Astrocyte (in vitro differentiated cells and primary cell): ENCODE results near the gene SLC25A15. TPM values are rescaled to one million over a fixed set of nuclear protein-coding genes. Genes with fewer than 3 reads are reported as not detected.
"Not testable (repeated sequence)": the region's sequence is repeated elsewhere in the genome, so short reads cannot be mapped to it uniquely, and the experiment has no call there.

Experiments
- DNase-seq: peaks from one replicate; pipeline ENCODE4 v3.0.0-alpha.2; 2010; ENCODE audit warnings: low read depth
- FAIRE-seq: peaks from 2 replicates; lab custom pipeline; 2011; peaks lifted over from hg19 to GRCh38; lab: Jason Lieb, UNC
- H2AFZ ChIP-seq: 2 replicates; pipeline ENCODE4 v1.6.0; 2012; ENCODE audit warnings: low read depth, low read length, inconsistent platforms
- H3K27ac ChIP-seq: 2 replicates; pipeline ENCODE4 v1.5.1; 2011; ENCODE audit warnings: low read depth, low read length, inconsistent platforms
- H3K27me3 ChIP-seq: 2 replicates; pipeline ENCODE4 v1.6.0; 2011; ENCODE audit warnings: low read length, inconsistent platforms; ENCODE audit not compliant: insufficient read depth
- H3K36me3 ChIP-seq: 2 replicates; pipeline ENCODE4 v1.5.1; 2011; ENCODE audit warnings: low read length, inconsistent platforms; ENCODE audit not compliant: insufficient read depth
- H3K4me1 ChIP-seq: 2 replicates; pipeline ENCODE4 v1.5.1; 2011; ENCODE audit warnings: low read length, inconsistent platforms; ENCODE audit not compliant: insufficient read depth
- H3K4me2 ChIP-seq: 2 replicates; pipeline ENCODE4 v1.6.0; 2012; ENCODE audit warnings: low read length, inconsistent platforms
- H3K4me3 ChIP-seq: 2 replicates; pipeline ENCODE4 v1.5.1; 2011; ENCODE audit warnings: low read depth, mild to moderate bottlenecking, low read length, inconsistent platforms; ENCODE audit not compliant: insufficient read depth
- H3K79me2 ChIP-seq: 2 replicates; pipeline ENCODE4 v1.6.0; 2012; ENCODE audit warnings: mild to moderate bottlenecking, low read length, inconsistent platforms; ENCODE audit not compliant: insufficient read depth
- H3K9ac ChIP-seq: 2 replicates; pipeline ENCODE4 v1.6.0; 2012; ENCODE audit warnings: mild to moderate bottlenecking, low read length, inconsistent platforms
- H3K9me3 ChIP-seq: 2 replicates; pipeline ENCODE4 v1.5.1; 2012; ENCODE audit warnings: low read depth, mild to moderate bottlenecking, low read length, inconsistent platforms; ENCODE audit not compliant: insufficient read depth
- H4K20me1 ChIP-seq: 2 replicates; pipeline ENCODE4 v1.6.0; 2012; ENCODE audit warnings: low read length, inconsistent platforms; ENCODE audit not compliant: insufficient read depth
- H3K27ac Mint-ChIP-seq: one replicate; pipeline ENCODE4 v1.8.0; 2021; ENCODE audit warnings: mild to moderate bottlenecking, mixed read lengths; ENCODE audit not compliant: unreplicated experiment
- H3K27me3 Mint-ChIP-seq: one replicate; pipeline ENCODE4 v1.8.0; 2021; ENCODE audit warnings: low read depth, mixed read lengths; ENCODE audit not compliant: unreplicated experiment
- H3K36me3 Mint-ChIP-seq: one replicate; pipeline ENCODE4 v1.8.0; 2021; ENCODE audit warnings: low read depth, mixed read lengths; ENCODE audit not compliant: unreplicated experiment
- H3K4me1 Mint-ChIP-seq: one replicate; pipeline ENCODE4 v1.8.0; 2021; ENCODE audit warnings: low read depth, mixed read lengths; ENCODE audit not compliant: unreplicated experiment
- H3K4me3 Mint-ChIP-seq: one replicate; pipeline ENCODE4 v1.8.0; 2021; ENCODE audit warnings: mild to moderate bottlenecking, moderate library complexity, mixed read lengths; ENCODE audit not compliant: unreplicated experiment
- H3K9me3 Mint-ChIP-seq: one replicate; pipeline ENCODE4 v1.8.0; 2021; ENCODE audit warnings: mild to moderate bottlenecking, mixed read lengths; ENCODE audit not compliant: unreplicated experiment
- CTCF ChIP-seq: IDR thresholded peaks from 2 replicates; pipeline ENCODE4 v1.5.1; 2011; ENCODE audit warnings: low read depth, mild to moderate bottlenecking, inconsistent platforms, low read length, moderate library complexity; ENCODE audit not compliant: insufficient read depth
- EZH2 ChIP-seq: IDR thresholded peaks from 2 replicates; pipeline ENCODE4 v1.6.1; 2012; ENCODE audit warnings: mild to moderate bottlenecking, low read length, inconsistent platforms; ENCODE audit not compliant: insufficient read depth
- total RNA-seq: library from RNA; stranded (reverse); gene quantifications from 2 replicates; pipeline ENCODE4 v1.2.1, GENCODE V29; 2021

Gene SLC25A15
- total RNA-seq, 1 donor from 2014 or later = 11.7 TPM

- no peak overlapping the region for H3K4me3 Mint-ChIP-seq
These were observed 4.9 kb upstream of the SLC25A15 start for GRCh38 chr13:40784540-40784939.

GRCh38 chr13:40786568-40786996, 2.8 kb upstream of the SLC25A15 start:
- Histone ChIP-seq H3K4me1 (peaks cover 7% of the 10 kb centered on the region), H3K36me3 (no peaks in the 10 kb centered on the region), H3K27ac (no peak overlapping the region), H4K20me1 (no peaks in the 10 kb centered on the region), H3K4me2 (peak overlapping the region; percentile 10), H3K27me3 (no peaks in the 10 kb centered on the region), H3K4me3 (no peak overlapping the region), H3K9ac (no peak overlapping the region), H3K79me2 (peaks cover 2% of the 10 kb centered on the region), H3K9me3 (no peaks in the 10 kb centered on the region), H2AFZ (no peak overlapping the region)
- no peak overlapping the region for H3K4me3 Mint-ChIP-seq
- no peaks in the 10 kb centered on the region for H3K9me3 Mint-ChIP-seq
- peaks cover 13% of the 10 kb centered on the region for H3K4me1 Mint-ChIP-seq
- no peaks in the 10 kb centered on the region for H3K27me3 Mint-ChIP-seq
- no peaks in the 10 kb centered on the region for H3K36me3 Mint-ChIP-seq
- H3K27ac Mint-ChIP-seq = peak overlapping the region; percentile 0
- TF ChIP-seq CTCF (no peak), EZH2 (no peak)
- FAIRE-seq (no peak), DNase-seq (no peak)

More at GRCh38 chr13:40784540-40784939, 4.9 kb upstream of the SLC25A15 start:
- peaks cover 3% of the 10 kb centered on the region for H3K4me1 ChIP-seq
- H2AFZ ChIP-seq = no peak overlapping the region
- Mint-ChIP-seq H3K27ac (no peak overlapping the region), H3K9me3 (no peaks in the 10 kb centered on the region), H3K36me3 (no peaks in the 10 kb centered on the region), H3K4me1 (peaks cover 13% of the 10 kb centered on the region), H3K27me3 (no peaks in the 10 kb centered on the region)
- no peak overlapping the region for H3K4me2 ChIP-seq
- H3K9ac ChIP-seq = no peak overlapping the region
- no peaks in the 10 kb centered on the region for H3K79me2 ChIP-seq
- DNase-seq (no peak), FAIRE-seq (no peak)
- no peaks in the 10 kb centered on the region for H3K27me3 ChIP-seq
- no peaks in the 10 kb centered on the region for H4K20me1 ChIP-seq
- no peak overlapping the region for H3K27ac ChIP-seq
- no peaks in the 10 kb centered on the region for H3K36me3 ChIP-seq
- no peak for TF ChIP-seq EZH2
- no peak for TF ChIP-seq CTCF
- no peaks in the 10 kb centered on the region for H3K9me3 ChIP-seq
- H3K4me3 ChIP-seq = no peak overlapping the region

DNA sequence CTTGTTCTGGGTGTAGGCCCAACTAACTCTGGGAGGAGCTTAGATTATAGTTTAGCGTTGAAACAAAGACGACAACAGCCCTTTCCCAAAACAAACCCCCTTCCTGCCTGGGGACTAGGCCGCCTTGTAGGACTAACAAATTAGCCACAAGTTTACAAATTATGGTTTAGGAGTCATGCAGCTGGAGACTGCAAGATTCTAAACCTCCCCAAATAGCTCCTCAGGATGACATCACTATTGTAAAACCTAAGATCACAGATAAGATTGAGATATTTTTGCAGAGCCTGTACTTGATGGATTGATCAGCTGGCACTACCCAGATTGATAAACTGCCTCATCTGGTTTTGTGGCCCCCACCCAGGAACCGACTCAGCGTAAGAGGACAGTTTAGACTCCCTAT, 2.3 kb upstream of the SLC25A15 start:
- H3K4me2 ChIP-seq = no peak overlapping the region
- Mint-ChIP-seq H3K4me1 (peaks cover 13% of the 10 kb centered on the region), H3K4me3 (peak overlapping the region; percentile 58), H3K36me3 (no peaks in the 10 kb centered on the region), H3K27ac (peak overlapping the region; percentile 66), H3K9me3 (no peaks in the 10 kb centered on the region), H3K27me3 (no peaks in the 10 kb centered on the region)
- H3K36me3 ChIP-seq = no peaks in the 10 kb centered on the region
- no peak overlapping the region for H3K4me3 ChIP-seq
- H3K27ac ChIP-seq = no peak overlapping the region
- no peak overlapping the region for H2AFZ ChIP-seq
- DNase-seq = peak; percentile 68
- H3K27me3 ChIP-seq = no peaks in the 10 kb centered on the region
- no peak for FAIRE-seq
- peaks cover 5% of the 10 kb centered on the region for H3K79me2 ChIP-seq
- no peak overlapping the region for H3K9ac ChIP-seq
- H4K20me1 ChIP-seq = no peaks in the 10 kb centered on the region
- no peaks in the 10 kb centered on the region for H3K9me3 ChIP-seq
- peaks cover 7% of the 10 kb centered on the region for H3K4me1 ChIP-seq
- TF ChIP-seq EZH2 = no peak
- no peak for TF ChIP-seq CTCF

DNA sequence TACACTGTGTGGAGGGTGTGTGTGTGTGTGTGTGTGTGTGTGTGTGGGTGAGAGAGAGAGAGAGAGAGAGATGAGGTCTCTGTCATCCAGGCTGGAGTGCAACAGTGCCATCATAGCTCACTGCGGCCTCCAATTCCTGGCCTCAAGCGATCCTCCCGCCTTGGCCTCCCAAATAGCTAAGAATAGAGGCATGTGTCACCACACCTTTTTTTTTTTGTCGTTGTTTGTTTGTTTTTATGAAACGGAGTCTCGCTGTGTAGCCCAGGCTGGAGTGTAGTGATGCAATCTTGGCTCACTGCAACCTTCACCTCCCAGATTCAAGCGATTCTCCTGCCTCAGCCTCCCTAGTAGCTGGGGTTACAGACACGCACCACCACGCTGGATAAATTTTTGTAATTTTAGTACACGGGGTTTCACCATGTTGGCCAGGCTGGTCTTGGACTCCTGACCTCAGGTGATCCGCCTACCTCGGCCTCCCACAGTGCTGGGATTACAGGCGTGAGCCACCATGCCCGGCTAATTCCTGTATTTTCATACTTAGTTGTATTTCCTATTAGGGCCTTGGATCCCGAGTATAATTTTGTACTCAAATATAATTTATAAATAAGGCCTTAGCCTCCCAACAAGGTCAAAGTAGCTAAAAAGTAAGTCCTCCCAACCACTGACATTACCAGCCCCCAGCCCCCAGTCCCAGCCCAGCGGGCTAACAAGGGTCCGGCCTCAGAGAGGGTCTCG, 704 bp upstream of the SLC25A15 start:
- peak overlapping the region; percentile 94 for H2AFZ ChIP-seq
- peak overlapping the region; percentile 87 for H3K9ac ChIP-seq
- FAIRE-seq, H3K36me3 ChIP-seq, H3K27me3 Mint-ChIP-seq, H3K27me3 ChIP-seq, H3K4me1 ChIP-seq, H4K20me1 ChIP-seq, H3K79me2 ChIP-seq, DNase-seq, H3K9me3 ChIP-seq, H3K36me3 Mint-ChIP-seq, H3K9me3 Mint-ChIP-seq: not testable (repeated sequence)
- H3K4me1 Mint-ChIP-seq = peaks cover 13% of the 10 kb centered on the region
- H3K4me3 ChIP-seq = peak overlapping the region; percentile 79
- H3K4me2 ChIP-seq = peak overlapping the region; percentile 97
- peak overlapping the region; percentile 80 for H3K4me3 Mint-ChIP-seq
- peak overlapping the region; percentile 58 for H3K27ac ChIP-seq
- peak overlapping the region; percentile 34 for H3K27ac Mint-ChIP-seq
